ENCODE measurements around the gene ZNF341. TPM values are rescaled to one million over a fixed set of nuclear protein-coding genes. Genes with fewer than 3 reads are reported as not detected.

ZNF341 gene
- total and polyA plus RNA-seq, 2 of the 8 experiments (the other 6 are each of a cell fraction or from before 2014, with no cell fraction given) = 5.8 to 6.4 TPM

DNA sequence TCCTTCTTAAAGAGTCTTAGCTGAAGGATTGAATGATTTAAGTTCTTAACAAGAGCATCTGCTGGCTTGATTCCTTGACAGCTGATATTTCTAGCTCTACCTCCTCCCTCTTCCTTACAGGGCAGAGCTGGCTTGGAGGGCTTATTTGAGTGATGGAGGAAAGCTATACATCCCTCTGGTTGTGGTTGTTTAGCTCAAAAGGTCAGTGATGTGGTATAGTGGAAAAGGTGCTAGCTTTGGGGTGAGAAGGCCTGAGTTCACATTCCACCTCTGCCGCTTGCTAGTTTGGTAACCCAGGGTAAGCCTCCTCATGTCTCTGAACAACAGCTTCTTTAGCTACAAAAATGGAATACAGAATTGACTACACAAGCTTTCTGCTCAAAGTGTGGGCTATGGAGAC, 87.7 kb downstream of the ZNF341 start (continued):
- no peak for TF ChIP-seq FOSL1 (IDR thresholded peaks at IDR 0.05; ENCODE audit: insufficient read depth, low read depth, low read length)
- no peak for TF ChIP-seq ATF3 (IDR thresholded peaks at IDR 0.05; ENCODE audit: insufficient read depth, low read depth, low read length)
- no peak for TF ChIP-seq TCF12 (IDR thresholded peaks at IDR 0.05; ENCODE audit: low read depth, low read length)
- no peak for TF ChIP-seq SRF (IDR thresholded peaks at IDR 0.05; ENCODE audit: low read depth, low read length)
- TF ChIP-seq EGR1 (IDR thresholded peaks at IDR 0.05; ENCODE audit: borderline replicate concordance, low read depth, low read length) = no peak

Measured in H1 (cell line).